GM19328 (cell line): ENCODE results near the gene ANKMY2.
"Not testable (repeated sequence)": the region's sequence is repeated elsewhere in the genome, so short reads cannot be mapped to it uniquely, and the experiment has no call there.

Source experiments
- ATAC-seq: cut with Tn5 transposase; IDR thresholded peaks from one replicate; pipeline ENCODE4 v1.9.1; 2021; ENCODE audit warnings: mild to moderate bottlenecking, moderate library complexity; ENCODE audit not compliant: unreplicated experiment

The ANKMY2 gene

DNA sequence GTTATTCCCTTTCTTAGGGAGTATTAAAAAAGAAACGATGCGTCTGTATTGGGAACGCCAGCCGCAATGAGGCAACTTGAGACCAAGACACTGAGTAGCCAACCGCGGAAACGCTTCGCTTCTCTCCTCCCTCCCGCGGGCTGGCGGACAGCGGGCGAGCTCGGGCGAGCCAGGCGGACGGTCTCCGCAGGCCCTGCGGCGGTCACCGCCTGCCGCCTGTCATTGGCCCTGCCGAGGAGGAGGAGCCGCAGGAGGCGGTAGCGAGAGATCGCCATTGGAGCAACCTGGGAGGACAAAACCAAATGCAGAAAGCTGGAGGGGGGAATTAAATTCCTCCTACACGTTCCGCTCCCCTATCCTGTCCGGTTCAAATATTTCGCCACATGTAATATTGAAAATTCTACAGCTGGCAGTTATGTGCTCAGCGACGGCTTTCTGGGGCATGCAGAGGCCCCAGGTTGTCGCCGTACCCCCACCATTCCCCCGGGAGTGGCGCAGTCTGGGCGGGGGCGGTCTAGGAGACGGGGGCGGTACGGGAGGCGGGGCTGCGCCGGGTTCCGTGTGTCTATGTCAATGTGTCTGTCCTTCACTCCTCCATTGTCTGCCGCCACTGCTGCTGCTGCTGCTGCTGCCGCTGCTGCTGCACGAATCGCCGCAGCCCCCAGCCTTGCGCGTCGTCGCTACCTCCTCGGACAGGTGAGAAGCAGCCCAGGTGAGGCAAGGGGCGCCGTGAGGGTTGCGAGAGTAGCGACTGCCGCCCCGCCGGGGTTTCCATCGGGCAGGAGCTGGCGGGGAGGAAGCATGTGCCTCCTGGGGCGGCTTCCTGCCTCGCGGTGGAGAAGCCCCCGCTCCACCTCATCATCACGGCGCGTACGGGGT lies at the start of gene ANKMY2, which contains the start of gene BZW2:
ANKMY2 (minus strand) TSS at position 162 of the 879 bp plus-strand sequence. CDS start 181 bp downstream, outside the sequence.
BZW2 (plus strand) TSS at position 589 of the 879 bp plus-strand sequence. CDS start 19,263 bp downstream, outside the sequence.
- peak; percentile 95 for ATAC-seq

DNA sequence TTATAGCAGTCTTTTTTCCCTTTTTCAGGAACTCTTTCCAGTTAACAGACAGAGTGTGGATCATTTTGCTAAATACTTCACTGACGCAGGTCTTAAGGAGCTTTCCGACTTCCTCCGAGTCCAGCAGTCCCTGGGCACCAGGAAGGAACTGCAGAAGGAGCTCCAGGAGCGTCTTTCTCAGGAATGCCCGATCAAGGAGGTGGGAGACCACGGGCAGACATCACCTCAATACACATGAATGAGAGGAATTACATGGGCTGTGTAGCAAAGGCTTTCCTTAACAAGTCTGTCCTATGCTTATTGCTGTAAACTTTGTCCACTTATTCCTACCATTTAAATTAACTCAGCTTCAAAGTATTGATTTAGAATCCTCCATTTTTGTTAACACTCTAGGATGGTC lies 49.3 kb upstream of the ANKMY2 start:
- ATAC-seq: no peak

DNA sequence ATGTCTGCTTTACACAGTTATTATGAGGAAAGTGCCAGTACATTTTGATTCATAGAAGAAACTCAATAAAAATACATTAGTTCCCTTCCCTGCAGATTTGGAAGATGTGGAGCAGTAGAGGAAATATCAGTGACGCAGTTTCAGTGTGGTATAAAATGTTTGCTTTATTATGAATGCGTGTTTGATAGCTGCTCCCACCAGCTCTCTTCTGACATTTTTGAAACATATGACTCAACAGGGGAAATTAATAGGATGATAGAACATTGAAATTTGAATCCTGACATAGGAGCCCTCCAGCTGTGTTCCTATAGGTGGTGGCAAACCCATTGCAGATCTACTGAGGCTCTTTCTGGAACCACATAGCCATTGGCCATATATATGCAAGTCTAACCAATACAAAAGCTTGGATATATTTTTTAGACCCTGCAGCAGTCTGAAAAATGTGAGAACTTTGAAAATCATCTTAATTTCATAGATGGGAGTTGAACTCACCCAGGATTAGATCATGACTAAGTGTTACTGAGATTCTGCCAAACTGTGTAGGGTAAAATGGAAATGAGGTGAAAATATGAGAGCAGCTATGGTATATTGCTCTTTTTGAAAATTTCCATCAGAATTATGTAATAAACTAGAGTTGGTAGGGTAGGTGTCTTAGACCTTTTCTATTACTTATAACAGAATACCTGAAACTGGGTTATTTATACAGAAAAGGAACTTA lies 48.2 kb upstream of the ANKMY2 start:
- ATAC-seq: no peak

DNA sequence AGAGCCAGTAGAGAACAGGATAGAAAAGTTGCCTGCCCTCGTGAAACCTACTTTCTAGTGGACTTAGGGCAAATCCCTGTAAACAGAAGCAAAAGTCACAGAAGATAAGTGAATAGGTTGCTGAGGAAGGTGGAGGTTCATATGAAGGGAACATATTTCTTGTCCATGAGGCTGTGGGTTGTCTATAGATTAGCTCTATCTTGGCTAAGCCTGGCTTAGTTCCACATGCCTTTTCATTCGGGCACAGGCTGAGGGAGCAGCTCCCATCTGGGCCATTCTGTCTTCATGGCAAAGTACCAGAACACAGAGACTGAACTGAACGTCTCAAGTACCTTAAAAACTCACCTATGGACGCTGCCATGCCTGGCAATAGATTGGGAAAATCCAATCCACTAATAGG lies 45.7 kb upstream of the ANKMY2 start:
- ATAC-seq: no peak

DNA sequence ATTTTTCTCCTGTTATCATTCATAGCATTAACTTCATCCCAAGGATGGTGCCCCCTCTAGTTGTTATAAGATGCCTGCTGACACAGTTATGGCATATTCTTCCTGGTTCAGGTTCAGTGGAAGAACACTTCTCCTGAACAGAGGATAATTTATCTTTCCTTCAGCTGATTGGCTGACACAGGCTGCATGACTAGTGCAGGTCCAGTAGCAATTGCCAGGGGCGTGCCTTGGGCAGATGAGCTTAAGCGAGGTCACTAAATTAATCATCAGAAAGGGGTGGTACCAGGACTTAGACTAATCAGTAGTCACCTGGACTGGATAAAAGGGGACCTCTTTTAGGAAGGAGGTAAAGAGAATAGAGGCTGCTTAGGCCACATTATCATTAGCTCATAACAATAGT lies 42.7 kb upstream of the ANKMY2 start:
- no peak for ATAC-seq

DNA sequence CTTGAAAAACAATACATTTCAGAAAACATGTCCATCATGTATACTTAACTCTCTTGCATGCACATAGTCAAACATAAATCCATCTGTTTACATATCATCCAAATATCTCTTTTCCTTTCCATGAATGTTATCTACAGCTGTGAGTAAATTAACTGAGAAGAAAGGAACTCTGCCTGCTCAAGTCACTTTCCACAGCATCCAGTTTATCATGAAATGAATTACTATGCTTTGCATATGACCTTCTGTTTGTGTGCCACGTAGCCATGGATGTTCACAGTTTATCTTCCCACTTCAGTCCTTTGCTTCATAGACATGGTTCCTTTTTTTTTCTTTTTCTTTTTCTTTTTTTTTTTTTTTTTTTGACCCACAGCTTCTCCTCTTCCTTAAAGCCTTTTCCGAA lies 40.0 kb upstream of the ANKMY2 start:
- ATAC-seq: no peak

DNA sequence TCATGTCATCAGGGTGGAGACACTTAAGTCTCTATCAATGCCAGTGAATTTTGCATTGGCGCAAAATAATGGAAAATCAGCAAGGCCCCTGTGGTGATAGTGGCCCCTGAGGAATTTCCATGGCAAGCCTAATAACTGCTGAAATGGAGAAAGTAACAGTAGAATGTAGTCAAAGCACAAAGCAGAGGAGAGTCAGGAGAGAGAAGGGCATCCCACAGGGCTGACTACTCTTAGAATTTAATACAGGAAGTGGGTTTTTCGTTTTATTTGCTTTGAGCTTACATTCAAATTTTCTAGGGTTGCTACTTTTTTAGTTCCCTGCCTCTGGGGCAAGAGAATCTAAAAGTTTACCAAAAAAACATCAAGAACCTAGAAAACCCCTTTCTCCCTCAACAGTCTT lies 39.4 kb upstream of the ANKMY2 start:
- no peak for ATAC-seq

DNA sequence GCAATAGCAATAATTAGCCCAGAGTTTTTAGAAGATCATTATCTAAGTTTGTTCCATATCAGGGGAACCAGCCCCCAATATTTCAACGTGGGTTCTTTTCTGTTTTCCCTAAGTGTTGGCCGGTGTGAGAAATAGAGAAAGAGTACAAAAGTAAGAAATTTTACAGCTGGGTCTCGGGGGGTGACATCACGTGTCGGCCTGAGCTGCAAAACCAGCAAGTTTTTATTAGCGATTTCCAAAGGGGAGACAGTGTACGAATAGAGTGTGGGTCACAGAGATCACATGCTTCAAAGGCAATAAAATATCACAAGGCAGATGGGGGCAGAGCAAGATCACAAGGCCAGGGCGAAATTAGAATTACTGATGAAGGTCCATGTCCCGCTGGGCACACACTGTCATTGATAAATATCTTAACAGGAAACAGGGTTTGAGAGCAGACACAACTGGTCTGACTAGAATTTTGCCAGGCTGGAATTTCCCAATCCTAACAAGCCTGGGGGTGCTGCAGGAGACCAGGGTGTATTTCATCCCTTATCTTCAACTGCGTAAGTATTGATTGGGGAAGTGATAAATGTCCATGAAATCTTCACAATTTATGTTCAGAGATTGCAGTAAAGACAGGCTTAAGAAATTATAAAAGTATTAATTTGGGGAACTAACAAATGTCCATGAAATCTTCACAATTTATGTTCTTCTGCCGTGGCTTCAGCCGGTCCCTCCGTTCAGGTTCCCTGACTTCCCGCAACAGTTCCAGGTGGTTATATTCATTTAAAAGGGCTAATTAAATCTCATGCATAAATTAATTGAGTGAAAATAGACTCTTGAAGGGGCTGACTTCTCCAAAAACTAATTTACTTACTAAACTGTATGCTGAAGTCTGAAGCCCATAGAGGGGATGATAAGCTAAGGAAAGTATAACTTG lies 33.4 kb upstream of the ANKMY2 start:
- not testable (repeated sequence) for ATAC-seq

DNA sequence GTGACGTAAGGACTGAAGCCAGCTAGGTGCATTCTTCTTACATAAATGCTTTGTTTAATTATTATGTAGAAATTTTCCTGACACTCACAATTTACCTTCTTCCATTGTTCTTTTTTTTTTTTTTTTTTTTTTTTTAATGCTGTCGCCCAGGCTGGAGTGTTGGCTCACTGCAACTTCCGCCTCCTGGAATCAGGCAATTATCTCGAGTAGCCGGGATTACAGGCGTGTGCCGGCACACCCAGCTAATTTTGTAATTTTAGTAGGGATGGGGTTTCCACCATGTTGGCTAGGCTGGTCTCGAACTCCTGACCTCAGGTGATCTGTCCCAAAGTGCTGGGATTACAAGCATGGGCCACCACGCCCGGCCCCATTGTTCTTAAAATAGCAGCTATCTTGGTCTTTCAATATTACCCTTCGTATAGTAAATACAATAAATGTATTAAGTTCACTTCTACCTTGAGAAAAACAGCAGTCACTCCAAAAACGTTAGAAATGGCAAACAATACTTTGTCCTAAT lies 32.5 kb upstream of the ANKMY2 start:
- no peak for ATAC-seq

DNA sequence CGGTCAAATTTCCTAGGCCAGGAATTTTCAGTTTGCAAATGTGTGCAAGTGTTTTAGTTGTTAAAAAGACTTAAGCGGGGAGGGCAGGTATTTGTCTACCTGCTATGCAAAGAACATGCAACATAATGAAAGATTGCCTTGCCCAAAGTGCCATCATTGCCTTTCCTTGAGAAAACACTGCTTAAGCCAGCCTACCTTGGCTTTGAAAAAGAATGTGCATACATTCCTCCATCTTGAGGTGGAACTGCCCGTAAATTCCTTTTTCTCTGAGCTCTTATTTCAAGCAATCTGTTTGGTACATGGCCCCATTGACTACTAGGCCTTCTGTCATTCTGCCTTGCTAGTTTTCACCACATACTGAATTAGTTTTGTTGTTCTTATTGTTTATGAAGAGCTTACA lies 29.7 kb upstream of the ANKMY2 start:
- no peak for ATAC-seq

DNA sequence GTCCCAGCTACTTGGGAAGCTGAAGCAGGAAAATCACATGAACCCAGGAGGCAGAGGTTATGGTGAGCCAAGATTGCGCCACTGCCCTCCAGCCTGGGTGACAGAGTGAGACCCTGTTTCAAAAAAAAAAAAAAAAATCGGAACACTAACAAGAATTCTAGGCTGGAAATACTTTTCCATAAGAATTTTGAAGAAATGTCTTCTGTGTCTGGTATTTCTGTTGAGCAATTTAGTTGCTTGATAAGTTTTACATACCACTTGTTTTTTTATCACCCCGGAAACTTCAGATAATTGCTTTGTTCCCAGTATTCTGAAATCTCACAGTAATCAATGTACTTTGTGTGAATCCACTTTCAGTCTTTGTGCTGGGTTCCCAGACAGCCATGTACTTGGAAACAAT lies 26.3 kb upstream of the ANKMY2 start:
- no peak for ATAC-seq

DNA sequence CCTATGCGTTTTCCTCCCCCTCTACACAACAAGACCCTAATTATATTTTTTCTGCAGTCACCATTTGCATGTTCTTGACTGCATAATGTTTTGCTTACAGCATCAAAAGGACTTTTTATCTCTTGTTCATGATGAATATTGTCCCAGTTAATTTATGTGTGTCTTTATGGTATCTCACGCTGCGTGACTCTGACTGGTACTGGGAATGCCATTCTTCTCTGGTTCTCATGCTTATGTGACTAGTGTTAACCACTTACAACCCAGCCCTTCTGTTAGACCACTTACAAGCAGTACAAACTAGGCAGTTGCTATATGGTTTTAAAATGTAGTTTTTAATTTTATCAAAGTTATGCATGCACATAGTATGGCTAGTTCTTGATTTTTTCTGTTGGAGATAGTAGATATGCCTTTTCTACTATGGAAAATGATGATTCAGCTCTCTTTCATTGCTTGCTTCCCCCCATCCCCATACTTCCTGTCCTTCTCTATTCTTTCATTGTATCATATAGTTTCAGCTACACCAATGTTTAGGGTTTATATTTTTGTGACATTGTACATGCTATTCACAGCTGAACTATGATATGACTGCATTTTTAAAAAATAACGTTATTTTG lies 25.3 kb upstream of the ANKMY2 start:
- ATAC-seq: no peak

DNA sequence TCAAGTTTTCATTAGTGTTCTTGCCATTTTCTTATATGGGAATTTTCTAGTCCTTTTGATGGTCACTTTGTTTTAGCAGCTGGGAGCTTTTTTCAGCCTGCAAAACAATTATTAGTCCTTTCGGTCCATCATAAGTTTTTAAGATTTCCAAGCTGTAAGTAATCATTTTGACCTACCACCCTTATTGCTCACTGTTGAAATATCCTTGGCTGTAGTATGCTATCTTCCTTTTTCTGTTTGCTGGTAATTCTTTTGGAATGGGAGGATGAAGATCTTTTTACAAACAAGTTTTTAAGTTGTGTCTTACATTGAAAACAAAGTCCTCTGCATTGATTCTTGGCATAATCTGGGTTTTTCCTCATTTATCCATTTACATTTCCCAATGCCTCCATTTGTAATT lies 24.5 kb upstream of the ANKMY2 start:
- no peak for ATAC-seq

DNA sequence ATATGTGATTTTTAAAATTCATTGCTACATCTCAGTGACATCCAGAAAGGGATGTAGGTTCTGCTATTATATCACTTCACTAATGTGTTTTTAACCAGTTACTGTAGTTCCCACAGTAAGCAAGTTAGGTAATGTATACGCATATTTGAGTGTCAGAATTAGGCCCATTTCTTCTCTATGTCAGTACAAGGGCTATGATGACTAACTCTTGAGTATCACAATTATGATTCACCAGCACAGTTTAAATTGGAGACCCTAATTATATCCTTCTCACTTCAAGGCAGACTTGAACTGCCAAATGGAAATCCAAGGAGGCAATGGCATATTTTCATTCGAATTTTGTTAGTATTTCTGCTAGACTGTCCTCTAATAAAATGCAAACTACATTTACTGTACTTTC lies 24.0 kb upstream of the ANKMY2 start:
- ATAC-seq: no peak

DNA sequence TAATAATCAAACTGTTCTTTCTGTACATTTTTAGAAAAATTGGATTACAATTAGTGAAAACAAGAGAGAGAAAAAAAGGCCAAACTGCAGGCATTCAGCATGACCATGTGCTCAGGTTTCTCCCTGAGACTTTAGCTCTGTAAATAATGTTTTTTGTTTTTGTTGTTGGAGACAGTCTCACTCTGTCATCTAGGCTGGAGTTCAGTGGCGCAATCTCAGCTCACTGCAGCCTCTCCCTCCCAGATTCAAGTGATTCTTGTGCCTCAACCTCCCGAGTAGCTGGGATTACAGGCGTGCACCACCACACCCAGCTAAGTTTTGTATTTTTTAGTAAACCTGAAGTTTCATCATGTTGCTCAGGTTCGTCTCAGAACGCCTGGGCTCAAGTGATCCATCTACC lies 23.4 kb upstream of the ANKMY2 start:
- ATAC-seq: no peak

DNA sequence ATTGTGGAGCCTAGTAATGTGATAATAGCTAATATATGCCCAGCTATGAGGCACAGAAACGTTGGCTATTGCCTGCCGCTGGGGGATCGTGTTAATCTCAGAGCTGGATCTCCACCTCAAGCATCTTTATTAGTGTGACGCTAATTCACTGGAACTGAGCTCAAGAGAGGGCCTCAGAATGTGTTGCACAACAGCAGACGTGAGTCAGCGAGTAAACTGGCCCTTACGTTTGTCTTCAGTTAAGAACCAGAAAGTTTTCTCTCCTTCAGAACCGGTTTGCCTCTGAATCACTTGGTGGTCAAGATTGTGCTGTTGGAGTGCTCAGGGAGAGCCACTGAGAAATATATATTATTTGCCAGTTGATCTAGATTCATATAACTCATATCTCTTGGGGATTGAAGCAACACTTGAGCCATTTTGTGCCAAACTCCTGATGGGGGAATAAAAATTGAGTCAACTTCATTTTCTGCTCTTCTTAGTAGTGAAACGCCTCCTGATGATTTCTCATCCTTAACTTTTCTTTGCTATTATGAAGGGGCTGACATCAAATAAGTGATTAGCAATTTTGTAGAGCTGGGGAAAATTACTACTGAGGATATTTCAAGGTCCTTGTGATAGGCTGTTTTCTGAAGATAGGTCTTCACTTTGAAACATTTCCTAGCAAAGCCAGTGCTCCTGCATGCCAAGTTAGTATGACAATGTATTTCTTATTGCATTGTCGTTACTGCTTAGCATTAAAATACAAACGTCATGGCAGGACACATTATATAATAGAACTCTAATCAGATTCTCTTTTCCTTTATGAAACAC lies 22.7 kb upstream of the ANKMY2 start:
- ATAC-seq: no peak

DNA sequence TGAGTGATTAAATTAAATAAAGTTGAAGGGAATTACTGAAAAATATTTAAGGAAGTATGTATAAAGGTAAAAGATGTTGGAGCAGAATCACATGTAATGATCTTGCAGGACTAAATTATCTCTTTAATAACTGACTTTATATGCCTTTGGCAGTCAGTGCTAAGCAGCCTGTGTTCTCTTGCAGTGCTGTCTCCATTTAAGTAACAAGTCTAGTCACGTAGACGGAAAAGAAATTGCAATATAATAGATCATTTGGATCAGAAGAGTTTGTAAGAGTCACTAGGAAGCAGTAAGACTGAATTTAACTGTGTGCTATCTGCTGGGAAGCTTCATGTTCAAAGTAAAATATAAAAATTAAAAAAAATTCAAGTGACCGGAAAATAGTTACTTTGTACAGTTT lies 21.8 kb upstream of the ANKMY2 start:
- no peak for ATAC-seq

DNA sequence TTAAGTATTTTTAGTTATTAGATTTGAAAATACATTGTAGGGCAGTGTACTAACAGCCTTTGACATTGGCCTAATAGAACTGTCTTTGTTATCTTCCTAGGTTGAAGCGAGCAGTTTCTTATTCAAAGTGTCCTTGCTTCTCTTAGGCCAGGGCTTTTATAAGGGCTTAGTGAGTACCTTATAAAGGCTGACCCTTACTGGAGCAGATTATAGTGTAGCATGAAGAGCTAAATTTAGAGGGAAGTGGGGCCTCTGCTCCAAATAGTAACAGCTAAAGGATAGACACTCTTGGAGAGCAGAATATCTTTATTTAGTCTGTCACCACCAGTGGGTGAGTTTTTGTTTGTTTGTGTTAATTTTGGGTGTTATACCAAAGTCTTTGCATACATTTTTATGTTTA lies 16.4 kb upstream of the ANKMY2 start:
- no peak for ATAC-seq

DNA sequence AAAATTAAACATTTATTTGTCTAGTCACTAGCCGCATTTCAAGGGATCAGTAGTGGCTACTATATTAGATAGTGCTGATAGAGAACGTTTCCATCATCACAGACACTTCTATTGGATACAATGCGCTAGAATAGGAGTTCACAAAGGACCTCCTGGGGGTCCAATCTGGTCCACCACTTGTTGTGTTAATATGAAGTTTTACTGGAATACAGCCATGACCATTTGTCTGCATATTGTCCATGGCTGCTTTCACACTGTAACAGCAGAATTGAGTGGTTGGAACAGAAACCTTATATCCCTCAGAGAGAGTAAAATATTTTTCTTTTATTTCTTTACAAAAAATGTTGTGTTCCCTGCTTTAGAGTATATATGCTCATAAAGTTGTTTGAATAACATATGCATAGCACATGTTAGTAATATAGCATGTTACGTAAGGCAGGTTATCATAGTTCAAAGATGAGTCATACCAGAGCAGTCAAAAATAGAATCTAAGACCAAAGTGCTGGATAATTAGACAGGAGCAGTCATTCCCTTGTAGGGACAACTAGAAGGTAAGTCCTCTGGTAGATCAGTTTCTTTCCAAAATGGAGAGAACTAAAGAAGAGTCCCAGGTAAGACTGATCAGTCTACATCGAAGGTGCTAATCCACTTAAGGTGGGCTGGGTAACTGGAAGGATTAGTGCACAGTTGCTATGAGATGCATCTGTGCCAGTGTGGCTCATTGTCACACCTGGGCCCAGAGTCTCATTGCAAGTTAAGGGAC lies 15.3 kb upstream of the ANKMY2 start:
- ATAC-seq: no peak
